Endothelial cell (in vitro differentiated cells): Measurements from ENCODE around the gene CDON. TPM values are rescaled to one million over a fixed set of nuclear protein-coding genes. Genes with fewer than 3 reads are reported as not detected.
"Not testable (repeated sequence)": the region's sequence is repeated elsewhere in the genome, so short reads cannot be mapped to it uniquely, and the experiment has no call there.

Experiments used
- DNase-seq: peaks from one replicate; pipeline ENCODE4 v3.0.0; 2021; ENCODE audit warnings: low spot score
- H3K27ac Mint-ChIP-seq: one replicate; pipeline ENCODE4 v1.8.0; 2021; ENCODE audit warnings: mixed read lengths, inconsistent platforms; ENCODE audit not compliant: unreplicated experiment
- H3K27me3 Mint-ChIP-seq: one replicate; pipeline ENCODE4 v1.8.0; 2021; ENCODE audit warnings: mild to moderate bottlenecking, moderate library complexity, mixed read lengths, inconsistent platforms; ENCODE audit not compliant: unreplicated experiment
- H3K36me3 Mint-ChIP-seq: one replicate; pipeline ENCODE4 v1.8.0; 2021; ENCODE audit warnings: mild to moderate bottlenecking, low read depth, mixed read lengths, inconsistent platforms; ENCODE audit not compliant: unreplicated experiment
- H3K4me1 Mint-ChIP-seq: one replicate; pipeline ENCODE4 v1.8.0; 2021; ENCODE audit warnings: mild to moderate bottlenecking, mixed read lengths, inconsistent platforms; ENCODE audit not compliant: unreplicated experiment
- H3K4me3 Mint-ChIP-seq: one replicate; pipeline ENCODE4 v1.8.0; 2021; ENCODE audit warnings: mild to moderate bottlenecking, mixed read lengths, inconsistent platforms; ENCODE audit not compliant: unreplicated experiment
- H3K9me3 Mint-ChIP-seq: one replicate; pipeline ENCODE4 v1.8.0; 2021; ENCODE audit warnings: mixed read lengths, inconsistent platforms; ENCODE audit not compliant: unreplicated experiment
- total RNA-seq: library from RNA; stranded (reverse); fragmentation: NEBNext Ultra II Directional; extraction: Animal tissue kit (Norgen Biotek cat#: 25700); gene quantifications from one replicate; pipeline ENCODE4 v1.2.1, GENCODE V29; 2021; ENCODE audit not compliant: unreplicated experiment
- TF ChIP-seq, protein P1 (sequence below): fragments of 200-600 bp; sonication (generic); IDR thresholded peaks from one replicate; pipeline ENCODE4 v1.5.0; 2021; ENCODE audit warnings: antibody characterized with exemption; ENCODE audit not compliant: unreplicated experiment

CDON gene
- total RNA-seq, 1 donor from 2014 or later: 25.2 TPM

DNA sequence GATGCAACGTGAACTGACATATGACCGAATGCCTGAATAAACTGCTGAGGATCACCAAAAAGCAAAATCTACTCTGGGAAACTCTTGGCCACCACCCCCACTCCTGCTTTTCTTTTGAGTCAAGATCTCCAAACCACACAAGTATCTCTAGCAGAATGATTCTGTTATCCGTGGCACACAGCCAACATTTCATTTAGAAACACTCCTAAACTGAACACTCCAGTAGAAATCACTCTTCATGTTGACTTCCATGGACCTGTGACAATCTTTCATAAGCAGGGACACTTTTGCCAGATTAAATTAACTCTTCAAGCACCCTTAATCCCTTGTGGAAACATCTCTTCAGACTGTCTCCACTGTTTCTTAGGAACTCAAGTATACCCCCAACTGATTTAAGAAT lies 72.4 kb downstream of the CDON start:
- no peaks in the 10 kb centered on the region for H3K27me3 Mint-ChIP-seq
- H3K27ac Mint-ChIP-seq: no peak overlapping the region
- TF ChIP-seq, protein P1, sequence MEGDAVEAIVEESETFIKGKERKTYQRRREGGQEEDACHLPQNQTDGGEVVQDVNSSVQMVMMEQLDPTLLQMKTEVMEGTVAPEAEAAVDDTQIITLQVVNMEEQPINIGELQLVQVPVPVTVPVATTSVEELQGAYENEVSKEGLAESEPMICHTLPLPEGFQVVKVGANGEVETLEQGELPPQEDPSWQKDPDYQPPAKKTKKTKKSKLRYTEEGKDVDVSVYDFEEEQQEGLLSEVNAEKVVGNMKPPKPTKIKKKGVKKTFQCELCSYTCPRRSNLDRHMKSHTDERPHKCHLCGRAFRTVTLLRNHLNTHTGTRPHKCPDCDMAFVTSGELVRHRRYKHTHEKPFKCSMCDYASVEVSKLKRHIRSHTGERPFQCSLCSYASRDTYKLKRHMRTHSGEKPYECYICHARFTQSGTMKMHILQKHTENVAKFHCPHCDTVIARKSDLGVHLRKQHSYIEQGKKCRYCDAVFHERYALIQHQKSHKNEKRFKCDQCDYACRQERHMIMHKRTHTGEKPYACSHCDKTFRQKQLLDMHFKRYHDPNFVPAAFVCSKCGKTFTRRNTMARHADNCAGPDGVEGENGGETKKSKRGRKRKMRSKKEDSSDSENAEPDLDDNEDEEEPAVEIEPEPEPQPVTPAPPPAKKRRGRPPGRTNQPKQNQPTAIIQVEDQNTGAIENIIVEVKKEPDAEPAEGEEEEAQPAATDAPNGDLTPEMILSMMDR: no peak

DNA sequence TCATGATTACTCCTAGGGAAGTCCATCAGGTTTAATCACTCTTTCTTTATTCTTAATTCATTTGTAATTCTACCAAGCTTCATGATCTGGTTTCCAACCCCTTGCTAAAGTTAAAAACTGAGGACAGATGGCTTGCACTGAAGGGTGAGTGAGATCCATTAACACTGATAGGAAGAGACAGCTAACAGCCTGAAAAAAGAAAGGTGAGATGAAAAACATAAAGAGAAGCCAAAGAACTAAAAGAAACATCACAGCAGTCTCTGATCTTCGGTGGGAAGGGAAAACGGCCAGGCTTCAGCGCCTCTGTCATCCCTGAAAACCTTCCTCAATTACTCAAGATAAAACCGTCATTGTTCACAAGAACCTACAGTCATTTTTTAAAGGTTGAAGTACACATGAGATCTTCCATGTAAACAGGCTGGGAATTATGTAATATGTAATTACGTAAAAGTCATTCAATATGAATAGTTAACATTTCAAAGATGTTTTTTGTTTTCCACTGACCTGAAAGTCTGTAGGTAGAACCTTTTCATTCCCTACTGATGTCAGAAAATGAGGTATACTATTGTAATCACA lies 75.5 kb downstream of the CDON start:
- Mint-ChIP-seq H3K9me3 (no peaks in the 10 kb centered on the region), H3K4me3 (no peak overlapping the region), H3K4me1 (peaks cover 6% of the 10 kb centered on the region), H3K36me3 (peaks cover 5% of the 10 kb centered on the region), H3K27ac (no peak overlapping the region), H3K27me3 (no peaks in the 10 kb centered on the region)
- DNase-seq: no peak
- TF ChIP-seq, protein P1: no peak

More for the DNA sequence above, 72.4 kb downstream of the CDON start:
- no peaks in the 10 kb centered on the region for H3K9me3 Mint-ChIP-seq
- H3K4me1 Mint-ChIP-seq: peaks cover 3% of the 10 kb centered on the region
- DNase-seq: no peak
- H3K4me3 Mint-ChIP-seq: no peak overlapping the region
- no peaks in the 10 kb centered on the region for H3K36me3 Mint-ChIP-seq

- H3K4me3 Mint-ChIP-seq, H3K27me3 Mint-ChIP-seq, H3K27ac Mint-ChIP-seq, H3K4me1 Mint-ChIP-seq, H3K9me3 Mint-ChIP-seq, H3K36me3 Mint-ChIP-seq, DNase-seq: not testable (repeated sequence)
Measured at GRCh38 chr11:125985956-125986355, 76.7 kb downstream of the CDON start.

DNA sequence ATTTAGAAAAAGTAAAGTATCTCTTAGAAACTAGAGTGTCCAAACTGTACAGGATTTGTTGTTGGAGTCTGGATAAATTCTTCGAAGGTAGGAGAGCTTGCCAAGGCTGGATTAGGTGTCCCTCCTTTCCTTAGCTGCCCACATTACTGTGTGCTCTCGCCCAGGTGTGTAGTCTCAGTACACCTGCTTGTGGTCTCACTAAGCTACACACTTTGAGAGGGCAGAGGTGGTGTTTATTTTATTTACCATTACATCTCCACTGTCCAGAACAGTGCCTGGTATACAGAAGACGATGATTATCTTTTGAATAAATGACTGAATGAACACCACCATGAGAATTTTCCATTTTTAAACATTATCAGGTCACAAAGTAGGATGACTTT lies 80.3 kb downstream of the CDON start:
- no peaks in the 10 kb centered on the region for H3K27me3 Mint-ChIP-seq
- H3K9me3 Mint-ChIP-seq: no peaks in the 10 kb centered on the region
- no peak for DNase-seq
- TF ChIP-seq, protein P1: no peak
- peaks cover 9% of the 10 kb centered on the region for H3K4me1 Mint-ChIP-seq
- no peak overlapping the region for H3K4me3 Mint-ChIP-seq
- H3K36me3 Mint-ChIP-seq: peaks cover 12% of the 10 kb centered on the region
- no peak overlapping the region for H3K27ac Mint-ChIP-seq

DNA sequence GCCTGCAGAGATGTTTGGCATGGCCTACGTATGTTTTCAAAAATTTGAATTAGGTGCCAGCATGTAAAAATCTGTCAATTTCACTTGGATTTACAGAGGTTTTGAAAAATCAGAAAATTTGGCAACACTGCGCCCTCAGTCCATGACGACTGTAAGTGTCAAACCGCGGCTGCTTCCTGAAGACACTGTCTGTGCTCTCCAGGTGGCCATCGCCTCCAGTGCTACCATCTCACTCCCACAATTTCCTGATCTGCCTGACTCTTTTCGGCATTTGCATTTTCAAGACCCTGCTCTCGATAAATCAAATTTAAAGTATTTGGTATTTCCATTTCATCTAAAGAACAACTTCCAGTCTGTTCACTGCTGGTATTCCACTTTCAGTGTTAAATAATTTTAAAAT lies 82.2 kb downstream of the CDON start:
- TF ChIP-seq, protein P1: no peak
- no peak for DNase-seq
- Mint-ChIP-seq H3K36me3 (peaks cover 12% of the 10 kb centered on the region), H3K4me1 (peaks cover 9% of the 10 kb centered on the region), H3K4me3 (no peak overlapping the region), H3K27me3 (no peaks in the 10 kb centered on the region), H3K27ac (no peak overlapping the region), H3K9me3 (no peaks in the 10 kb centered on the region)
